Measurements from ENCODE around the gene LPP.

The LPP gene

DNA sequence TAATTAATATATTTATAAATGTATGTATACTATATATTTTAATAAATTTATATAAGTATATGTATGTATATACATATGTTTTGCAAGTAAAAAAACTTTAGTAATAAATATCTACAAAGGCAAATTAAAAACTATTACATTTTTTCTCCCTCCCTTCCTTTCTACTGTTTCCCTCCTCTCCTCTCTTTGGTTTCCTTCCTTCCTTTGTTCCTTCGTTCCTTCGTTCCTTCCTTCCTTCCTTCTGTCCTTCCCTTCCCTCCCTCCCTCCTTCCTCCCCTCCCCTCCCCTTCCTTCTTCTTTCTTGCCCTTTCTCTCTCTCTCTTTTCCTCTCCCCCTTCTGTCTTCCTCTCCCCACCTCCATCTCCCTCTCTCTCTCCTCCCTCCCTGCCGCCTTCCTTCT lies 423.6 kb downstream of the LPP start:
- TF ChIP-seq EZH2 (IDR thresholded peaks at IDR 0.05; ENCODE audit: borderline replicate concordance, low read length) = no peak
- TF ChIP-seq, protein P1, sequence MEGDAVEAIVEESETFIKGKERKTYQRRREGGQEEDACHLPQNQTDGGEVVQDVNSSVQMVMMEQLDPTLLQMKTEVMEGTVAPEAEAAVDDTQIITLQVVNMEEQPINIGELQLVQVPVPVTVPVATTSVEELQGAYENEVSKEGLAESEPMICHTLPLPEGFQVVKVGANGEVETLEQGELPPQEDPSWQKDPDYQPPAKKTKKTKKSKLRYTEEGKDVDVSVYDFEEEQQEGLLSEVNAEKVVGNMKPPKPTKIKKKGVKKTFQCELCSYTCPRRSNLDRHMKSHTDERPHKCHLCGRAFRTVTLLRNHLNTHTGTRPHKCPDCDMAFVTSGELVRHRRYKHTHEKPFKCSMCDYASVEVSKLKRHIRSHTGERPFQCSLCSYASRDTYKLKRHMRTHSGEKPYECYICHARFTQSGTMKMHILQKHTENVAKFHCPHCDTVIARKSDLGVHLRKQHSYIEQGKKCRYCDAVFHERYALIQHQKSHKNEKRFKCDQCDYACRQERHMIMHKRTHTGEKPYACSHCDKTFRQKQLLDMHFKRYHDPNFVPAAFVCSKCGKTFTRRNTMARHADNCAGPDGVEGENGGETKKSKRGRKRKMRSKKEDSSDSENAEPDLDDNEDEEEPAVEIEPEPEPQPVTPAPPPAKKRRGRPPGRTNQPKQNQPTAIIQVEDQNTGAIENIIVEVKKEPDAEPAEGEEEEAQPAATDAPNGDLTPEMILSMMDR (IDR thresholded peaks at IDR 0.05; ENCODE audit: low read length) = no peak
- Histone ChIP-seq H3K9ac (ENCODE audit: low read length) (no peak overlapping the region), H3K79me2 (ENCODE audit: insufficient read depth, low read length) (peaks cover 11% of the 10 kb centered on the region), H3K27ac (ENCODE audit: low read depth, low read length, poor library complexity, severe bottlenecking) (peak overlapping the region; percentile 90), H3K4me3 (ENCODE audit: low read depth, low read length, poor library complexity, severe bottlenecking) (no peak overlapping the region), H3K27me3 (ENCODE audit: insufficient read depth, low read length) (no peaks in the 10 kb centered on the region), H4K20me1 (ENCODE audit: insufficient read depth, low read length) (no peaks in the 10 kb centered on the region), H3K9me2 (ENCODE audit: low read depth, low read length) (no peaks in the 10 kb centered on the region), H3K36me3 (ENCODE audit: insufficient read depth, low read length) (peaks cover 55% of the 10 kb centered on the region), H3K4me2 (ENCODE audit: low read length) (no peak overlapping the region; the same call in 1 of the 2 replicates), H3K9me3 (ENCODE audit: low read length) (no peaks in the 10 kb centered on the region), H3F3A (ENCODE audit: insufficient read depth, low read length) (no peaks in the 10 kb centered on the region; the same call in 1 of the 2 replicates), H3K4me1 (ENCODE audit: insufficient read depth, low read length, severe bottlenecking) (peaks cover 92% of the 10 kb centered on the region), H2AFZ (ENCODE audit: low read length) (no peak overlapping the region)

DNA sequence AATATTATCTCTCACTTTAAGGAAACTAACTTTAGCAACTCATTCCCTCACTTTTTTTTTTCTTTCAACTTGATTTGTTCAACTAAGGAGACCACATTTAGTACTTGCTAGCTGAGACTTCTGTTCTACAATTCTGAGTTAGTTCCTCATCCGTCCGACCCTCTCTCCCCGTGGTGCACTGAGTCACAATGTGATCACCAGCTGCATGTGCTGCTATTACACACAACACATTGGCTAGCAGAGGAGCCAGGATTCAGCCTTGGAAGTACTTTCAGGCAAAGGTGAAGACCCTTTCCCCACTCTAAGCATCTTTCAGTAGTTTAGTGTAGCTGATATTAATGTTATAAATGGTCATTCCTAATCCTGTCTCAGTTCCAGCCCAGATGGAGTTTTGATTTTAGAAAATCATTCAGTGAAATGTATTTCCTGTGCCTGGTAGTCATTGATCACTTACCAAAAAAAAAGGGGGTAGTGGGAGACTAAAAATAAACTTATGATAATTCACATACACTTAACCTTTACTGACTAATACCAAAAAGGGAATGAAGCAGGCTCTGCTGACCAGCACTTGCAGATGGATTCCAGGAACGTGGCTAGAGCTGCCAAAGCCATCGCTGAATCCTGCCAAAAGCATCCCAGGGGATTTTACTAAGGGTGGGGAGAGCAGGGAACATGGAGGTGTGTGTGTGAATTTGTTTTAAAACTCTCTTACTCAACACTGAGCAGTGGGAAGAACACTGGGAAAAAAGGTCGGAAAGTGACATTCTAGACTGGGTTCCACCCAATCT lies 424.8 kb downstream of the LPP start:
- H3K27ac ChIP-seq (ENCODE audit: low read depth, low read length, poor library complexity, severe bottlenecking) = peak overlapping the region; percentile 90
- peaks cover 43% of the 10 kb centered on the region for H3K36me3 ChIP-seq (ENCODE audit: insufficient read depth, low read length)
- no peak overlapping the region for H2AFZ ChIP-seq (ENCODE audit: low read length)
- peaks cover 96% of the 10 kb centered on the region for H3K4me1 ChIP-seq (ENCODE audit: insufficient read depth, low read length, severe bottlenecking)
- H3K9ac ChIP-seq (ENCODE audit: low read length) = peak overlapping the region; percentile 88; the same call in 1 of the 2 replicates
- no peaks in the 10 kb centered on the region; the same call in 1 of the 2 replicates for H3F3A ChIP-seq (ENCODE audit: insufficient read depth, low read length)
- H3K9me3 ChIP-seq (ENCODE audit: low read length) = no peaks in the 10 kb centered on the region
- H3K4me2 ChIP-seq (ENCODE audit: low read length) = peak overlapping the region; percentile 94
- H4K20me1 ChIP-seq (ENCODE audit: insufficient read depth, low read length) = no peaks in the 10 kb centered on the region
- no peaks in the 10 kb centered on the region for H3K27me3 ChIP-seq (ENCODE audit: insufficient read depth, low read length)
- H3K9me2 ChIP-seq (ENCODE audit: low read depth, low read length) = no peaks in the 10 kb centered on the region
- no peak for TF ChIP-seq EZH2 (IDR thresholded peaks at IDR 0.05; ENCODE audit: borderline replicate concordance, low read length)
- TF ChIP-seq, protein P1 (IDR thresholded peaks at IDR 0.05; ENCODE audit: low read length) = no peak
- H3K4me3 ChIP-seq (ENCODE audit: low read depth, low read length, poor library complexity, severe bottlenecking) = peak overlapping the region; percentile 71
- H3K79me2 ChIP-seq (ENCODE audit: insufficient read depth, low read length) = peaks cover 11% of the 10 kb centered on the region

DNA sequence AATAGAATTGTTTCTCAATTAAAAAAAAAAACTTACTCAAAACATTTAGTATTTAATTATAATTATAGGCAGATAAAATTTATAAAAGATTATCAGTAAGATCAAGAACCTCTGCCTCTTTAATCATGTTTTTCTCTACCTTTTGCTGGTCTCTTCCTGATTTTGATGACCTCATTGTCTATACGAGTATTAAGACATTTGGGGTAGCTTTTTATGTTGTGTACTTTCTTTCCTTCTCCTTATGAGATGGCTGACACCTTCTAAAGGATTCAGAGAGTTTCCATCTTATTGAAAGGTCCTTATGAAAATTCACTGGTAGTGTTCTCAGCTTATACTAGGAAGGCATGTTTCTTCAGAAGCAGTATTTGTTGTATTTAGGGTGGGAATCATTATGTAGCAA lies 426.3 kb downstream of the LPP start:
- peaks cover 96% of the 10 kb centered on the region for H3K4me1 ChIP-seq (ENCODE audit: insufficient read depth, low read length, severe bottlenecking)
- H3K79me2 ChIP-seq (ENCODE audit: insufficient read depth, low read length) = peaks cover 11% of the 10 kb centered on the region

More for the DNA sequence above, 426.3 kb downstream of the LPP start:
- no peak overlapping the region for H2AFZ ChIP-seq (ENCODE audit: low read length)
- peak overlapping the region; percentile 90 for H3K27ac ChIP-seq (ENCODE audit: low read depth, low read length, poor library complexity, severe bottlenecking)
- H3F3A ChIP-seq (ENCODE audit: insufficient read depth, low read length) = no peaks in the 10 kb centered on the region; the same call in 1 of the 2 replicates
- no peaks in the 10 kb centered on the region for H3K9me2 ChIP-seq (ENCODE audit: low read depth, low read length)
- H3K9me3 ChIP-seq (ENCODE audit: low read length) = no peaks in the 10 kb centered on the region
- peak overlapping the region; percentile 71 for H3K4me3 ChIP-seq (ENCODE audit: low read depth, low read length, poor library complexity, severe bottlenecking)
- H3K4me2 ChIP-seq (ENCODE audit: low read length) = peak overlapping the region; percentile 94
- peak overlapping the region; percentile 88 for H3K9ac ChIP-seq (ENCODE audit: low read length)
- TF ChIP-seq EZH2 (IDR thresholded peaks at IDR 0.05; ENCODE audit: borderline replicate concordance, low read length) = no peak
- TF ChIP-seq, protein P1 (IDR thresholded peaks at IDR 0.05; ENCODE audit: low read length) = no peak
- H4K20me1 ChIP-seq (ENCODE audit: insufficient read depth, low read length) = no peaks in the 10 kb centered on the region
- no peaks in the 10 kb centered on the region for H3K27me3 ChIP-seq (ENCODE audit: insufficient read depth, low read length)
- peaks cover 29% of the 10 kb centered on the region for H3K36me3 ChIP-seq (ENCODE audit: insufficient read depth, low read length)
